ENCODE results near the gene TMEM131L. TPM values are rescaled to one million over a fixed set of nuclear protein-coding genes. Genes with fewer than 3 reads are reported as not detected.
"Not testable (repeated sequence)": the region's sequence is repeated elsewhere in the genome, so short reads cannot be mapped to it uniquely, and the experiment has no call there.

Gene TMEM131L
- total RNA-seq, 1 experiment from 2014 or later: 14.6 TPM

DNA sequence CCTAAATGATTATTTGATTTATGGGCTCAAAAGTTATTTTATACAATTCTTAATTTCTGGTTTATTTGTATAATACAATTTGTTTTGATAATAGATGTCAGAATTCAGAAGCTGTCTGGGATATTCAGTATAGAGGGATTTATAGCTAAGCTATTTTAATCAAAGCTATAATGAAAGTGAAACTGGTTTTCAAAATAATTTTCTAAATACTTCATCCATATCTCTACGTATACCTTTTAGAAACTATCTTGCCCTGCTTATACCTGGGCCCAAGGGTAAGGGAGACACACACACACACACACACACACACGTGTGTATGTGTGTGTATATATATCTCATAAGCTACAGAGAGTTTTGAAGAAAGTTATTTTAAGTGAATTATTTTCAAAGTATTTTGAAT, 2.9 kb downstream of the TMEM131L start:
- no peak overlapping the region for H3T11ph ChIP-seq (ENCODE audit: low read length)
- no peak overlapping the region for H2AFZ ChIP-seq (ENCODE audit: low read length)
- Mint-ChIP-seq H3K27me3 (ENCODE audit: low read depth) (peaks cover 13% of the 10 kb centered on the region), H3K27ac (no peak overlapping the region), H3K9me3 (no peaks in the 10 kb centered on the region; a peak in 1 of 5 replicates), H3K4me1 (peaks cover 24 to 31% of the 10 kb centered on the region in 2 experiments), H3K4me3 (no peak overlapping the region), H3K36me3 (ENCODE audit: insufficient read depth in 1 of 3, low read depth in 3 of 3) (peaks cover 3 to 5% (median 4%) of the 10 kb centered on the region in 3 experiments; a peak in 6 of 7 replicates)
- peaks cover 11% of the 10 kb centered on the region for H3K23me2 ChIP-seq (ENCODE audit: insufficient read length, low read depth, low read length, poor library complexity, severe bottlenecking)
- H2BK20ac ChIP-seq (ENCODE audit: low read depth, low read length, poor library complexity, severe bottlenecking): no peak overlapping the region
- no peak overlapping the region for H3K4me2 ChIP-seq (ENCODE audit: insufficient read depth, insufficient read length, low read length)
- no peak overlapping the region for H4K91ac ChIP-seq (ENCODE audit: insufficient read length, low read depth, low read length)
- H3K23ac ChIP-seq (ENCODE audit: insufficient read length, low read depth, low read length): no peak overlapping the region
- H3K14ac ChIP-seq (ENCODE audit: insufficient read depth, low read length): no peak overlapping the region
- WGBS (ENCODE audit: extremely low coverage, insufficient read length, low lambda C conversion rate): no CpG with 5 or more reads among the region's 2 CpGs
- H3K56ac ChIP-seq (ENCODE audit: insufficient read length, low read depth, low read length): no peak overlapping the region
- H2BK120ac ChIP-seq (ENCODE audit: low read depth, low read length, poor library complexity, severe bottlenecking): no peak overlapping the region
- H3K18ac ChIP-seq (ENCODE audit: insufficient read length, low read depth, low read length): no peak overlapping the region
- H2BK5ac ChIP-seq (ENCODE audit: insufficient read length, low read length): no peak overlapping the region
- H2BK12ac ChIP-seq (ENCODE audit: insufficient read length, low read depth, low read length): no peak overlapping the region
- H3K27ac ChIP-seq (ENCODE audit: insufficient read length, low read depth, low read length): no peak overlapping the region
- H2BK15ac ChIP-seq (ENCODE audit: low read depth, low read length): no peak overlapping the region
- TF ChIP-seq, protein P1, sequence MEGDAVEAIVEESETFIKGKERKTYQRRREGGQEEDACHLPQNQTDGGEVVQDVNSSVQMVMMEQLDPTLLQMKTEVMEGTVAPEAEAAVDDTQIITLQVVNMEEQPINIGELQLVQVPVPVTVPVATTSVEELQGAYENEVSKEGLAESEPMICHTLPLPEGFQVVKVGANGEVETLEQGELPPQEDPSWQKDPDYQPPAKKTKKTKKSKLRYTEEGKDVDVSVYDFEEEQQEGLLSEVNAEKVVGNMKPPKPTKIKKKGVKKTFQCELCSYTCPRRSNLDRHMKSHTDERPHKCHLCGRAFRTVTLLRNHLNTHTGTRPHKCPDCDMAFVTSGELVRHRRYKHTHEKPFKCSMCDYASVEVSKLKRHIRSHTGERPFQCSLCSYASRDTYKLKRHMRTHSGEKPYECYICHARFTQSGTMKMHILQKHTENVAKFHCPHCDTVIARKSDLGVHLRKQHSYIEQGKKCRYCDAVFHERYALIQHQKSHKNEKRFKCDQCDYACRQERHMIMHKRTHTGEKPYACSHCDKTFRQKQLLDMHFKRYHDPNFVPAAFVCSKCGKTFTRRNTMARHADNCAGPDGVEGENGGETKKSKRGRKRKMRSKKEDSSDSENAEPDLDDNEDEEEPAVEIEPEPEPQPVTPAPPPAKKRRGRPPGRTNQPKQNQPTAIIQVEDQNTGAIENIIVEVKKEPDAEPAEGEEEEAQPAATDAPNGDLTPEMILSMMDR (conservative IDR thresholded peaks at IDR 0.05): no peak
- no peak overlapping the region for H3K9ac ChIP-seq (ENCODE audit: extremely low read depth, insufficient read length, low read length)
- H3K79me1 ChIP-seq (ENCODE audit: insufficient read depth, low read depth, low read length, poor library complexity, severe bottlenecking): no peaks in the 10 kb centered on the region
- H3K79me2 ChIP-seq (ENCODE audit: insufficient read depth, low read length): peaks cover 12% of the 10 kb centered on the region; the same call in 1 of the 2 replicates
- no peak overlapping the region for H2AK5ac ChIP-seq (ENCODE audit: insufficient read length, low read length)
- H4K20me1 ChIP-seq (ENCODE audit: control insufficient read depth, insufficient read depth, insufficient read length): no peaks in the 10 kb centered on the region
- H3K27me3 ChIP-seq (ENCODE audit: insufficient read depth, low read length): no peaks in the 10 kb centered on the region; the same call in 1 of the 2 replicates
- no peak for DNase-seq
- no peak overlapping the region for H3K4ac ChIP-seq (ENCODE audit: low read depth, low read length)
- no peak overlapping the region for H4K5ac ChIP-seq (ENCODE audit: insufficient read length, low read depth, low read length)
- no peaks in the 10 kb centered on the region for H3K9me3 ChIP-seq (ENCODE audit: control insufficient read depth, low read depth, low read length)
- H4K8ac ChIP-seq (replicated peaks; ENCODE audit: insufficient read length, low read depth, low read length): no peak overlapping the region
- no peaks in the 10 kb centered on the region; the same call in none of the 2 replicates for H3K4me1 ChIP-seq (ENCODE audit: insufficient read depth, low read length)

DNA sequence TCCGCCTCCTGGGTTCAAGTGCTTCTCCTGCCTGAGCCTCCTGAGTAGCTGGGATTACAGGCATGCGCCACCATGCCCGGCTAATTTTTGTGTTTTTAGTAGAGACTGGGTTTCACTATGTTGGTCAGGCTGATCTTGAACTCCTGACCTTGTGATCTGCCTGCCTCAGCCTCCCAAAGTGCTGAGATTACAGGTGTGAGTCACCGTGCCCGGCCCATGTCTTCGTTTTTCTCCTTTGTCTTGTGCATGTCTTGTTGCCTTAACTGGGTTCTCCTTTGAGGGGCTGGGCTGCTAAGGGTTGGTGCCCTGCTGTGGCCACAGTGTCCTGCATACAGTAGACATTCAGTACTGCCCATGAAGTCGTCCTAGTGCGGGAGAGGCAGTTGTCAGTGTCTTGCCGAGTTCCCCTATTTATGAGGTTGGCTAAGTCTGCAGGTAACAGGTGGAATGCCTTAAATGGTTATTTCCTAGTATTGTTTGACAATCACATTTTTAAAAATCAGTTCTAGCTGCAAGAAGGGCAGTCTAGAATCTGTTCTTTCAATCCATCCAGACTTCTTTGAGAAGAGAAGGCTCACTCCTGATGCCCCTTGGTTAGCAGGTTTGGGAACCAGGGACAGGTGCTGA, 5.0 kb downstream of the TMEM131L start:
- H3K23ac ChIP-seq (ENCODE audit: insufficient read length, low read depth, low read length); H3K27me3 ChIP-seq (ENCODE audit: insufficient read depth, low read length); H2BK12ac ChIP-seq (ENCODE audit: insufficient read length, low read depth, low read length); H2AFZ ChIP-seq (ENCODE audit: low read length); H2AK5ac ChIP-seq (ENCODE audit: insufficient read length, low read length); DNase-seq; H3K4ac ChIP-seq (ENCODE audit: low read depth, low read length); H3K27ac Mint-ChIP-seq; H3K27me3 Mint-ChIP-seq (ENCODE audit: low read depth); H4K8ac ChIP-seq (replicated peaks; ENCODE audit: insufficient read length, low read depth, low read length); H3K9ac ChIP-seq (ENCODE audit: extremely low read depth, insufficient read length, low read length); H2BK15ac ChIP-seq (ENCODE audit: low read depth, low read length); H3K4me1 ChIP-seq (ENCODE audit: insufficient read depth, low read length); H3K23me2 ChIP-seq (ENCODE audit: insufficient read length, low read depth, low read length, poor library complexity, severe bottlenecking); H3K9me3 ChIP-seq (ENCODE audit: control insufficient read depth, low read depth, low read length); H3K18ac ChIP-seq (ENCODE audit: insufficient read length, low read depth, low read length); H3K27ac ChIP-seq (ENCODE audit: insufficient read length, low read depth, low read length); H3K9me3 Mint-ChIP-seq; H3K14ac ChIP-seq (ENCODE audit: insufficient read depth, low read length); H3K56ac ChIP-seq (ENCODE audit: insufficient read length, low read depth, low read length); H2BK20ac ChIP-seq (ENCODE audit: low read depth, low read length, poor library complexity, severe bottlenecking); H4K20me1 ChIP-seq (ENCODE audit: control insufficient read depth, insufficient read depth, insufficient read length); H2BK120ac ChIP-seq (ENCODE audit: low read depth, low read length, poor library complexity, severe bottlenecking); H4K91ac ChIP-seq (ENCODE audit: insufficient read length, low read depth, low read length); H3K79me1 ChIP-seq (ENCODE audit: insufficient read depth, low read depth, low read length, poor library complexity, severe bottlenecking); H3T11ph ChIP-seq (ENCODE audit: low read length); H3K4me2 ChIP-seq (ENCODE audit: insufficient read depth, insufficient read length, low read length); H4K5ac ChIP-seq (ENCODE audit: insufficient read length, low read depth, low read length); H2BK5ac ChIP-seq (ENCODE audit: insufficient read length, low read length): not testable (repeated sequence)
- peak overlapping the region in 1 of 2 experiments; percentile 62; a peak in 1 of 5 replicates for H3K4me3 Mint-ChIP-seq
- peaks cover 12% of the 10 kb centered on the region; the same call in 1 of the 2 replicates for H3K79me2 ChIP-seq (ENCODE audit: insufficient read depth, low read length)
- peaks cover 11 to 18% of the 10 kb centered on the region in 2 experiments for H3K4me1 Mint-ChIP-seq
- peaks cover 17 to 23% (median 17%) of the 10 kb centered on the region in 3 experiments for H3K36me3 Mint-ChIP-seq (ENCODE audit: insufficient read depth in 1 of 3, low read depth in 3 of 3)
- no CpG with 5 or more reads among the region's 9 CpGs for WGBS (ENCODE audit: extremely low coverage, insufficient read length, low lambda C conversion rate)

Data from H9 (cell line).